Measurements from ENCODE around the gene TESK2.

Gene TESK2

GRCh38 chr1:45465277-45465676 is 25.7 kb downstream of the TESK2 start:
- DNase-seq: no peak

GRCh38 chr1:45458894-45459293 is 32.1 kb downstream of the TESK2 start:
- no peak for DNase-seq

- no peak for DNase-seq
These were observed 34.4 kb downstream of the TESK2 start for GRCh38 chr1:45456531-45456930.

- no peak for DNase-seq
These were observed 35.8 kb downstream of the TESK2 start for GRCh38 chr1:45455162-45455561.

GRCh38 chr1:45454464-45454863 is 36.5 kb downstream of the TESK2 start:
- DNase-seq: no peak

GRCh38 chr1:45452503-45452902 is 38.5 kb downstream of the TESK2 start:
- DNase-seq: no peak

- no peak for DNase-seq
These were observed 42.6 kb downstream of the TESK2 start for GRCh38 chr1:45448357-45448756.

GRCh38 chr1:45446950-45447672 is 43.9 kb downstream of the TESK2 start:
- no peak for DNase-seq

GRCh38 chr1:45446530-45446929 is 44.4 kb downstream of the TESK2 start:
- no peak for DNase-seq

- no peak for DNase-seq
These were observed 46.3 kb downstream of the TESK2 start for GRCh38 chr1:45444609-45445131.

GRCh38 chr1:45443580-45444446 is 47.1 kb downstream of the TESK2 start:
- no peak for DNase-seq

- no peak for DNase-seq
These were observed 48.7 kb downstream of the TESK2 start for GRCh38 chr1:45442272-45442671.

GRCh38 chr1:45437323-45437722 is 53.6 kb downstream of the TESK2 start:
- DNase-seq: no peak

- no peak for DNase-seq
These were observed 60.5 kb downstream of the TESK2 start for GRCh38 chr1:45430490-45430889.

GRCh38 chr1:45429561-45430159 is 61.3 kb downstream of the TESK2 start:
- DNase-seq: no peak

GRCh38 chr1:45423906-45424678 is 66.9 kb downstream of the TESK2 start:
- DNase-seq: no peak

- DNase-seq: no peak
These were observed 69.0 kb downstream of the TESK2 start for GRCh38 chr1:45421935-45422334.

- DNase-seq: no peak
These were observed 76.2 kb downstream of the TESK2 start for GRCh38 chr1:45414746-45415145.

GRCh38 chr1:45412899-45413298 is 78.1 kb downstream of the TESK2 start:
- no peak for DNase-seq

- no peak for DNase-seq
These were observed 79.5 kb downstream of the TESK2 start for GRCh38 chr1:45411510-45411899.

- no peak for DNase-seq
These were observed 80.0 kb downstream of the TESK2 start for GRCh38 chr1:45410850-45411509.

- DNase-seq: no peak
These were observed 81.7 kb downstream of the TESK2 start for GRCh38 chr1:45409276-45409675.

Measured in activated effector memory CD4-positive, alpha-beta T cell treated with anti-CD3 and anti-CD28 coated beads, Interleukin-2, amount 50 U/mL, for 16 hours (primary cell).